SW 1271 (cell line): Measurements from ENCODE around the gene C2orf81.
"Not testable (repeated sequence)": the region's sequence is repeated elsewhere in the genome, so short reads cannot be mapped to it uniquely, and the experiment has no call there.

Experiments
- DNase-seq, 2 experiments: peaks; one replicate each; lab custom pipeline; 2025; lab: John Stamatoyannopoulos, UW

C2orf81 gene

DNA sequence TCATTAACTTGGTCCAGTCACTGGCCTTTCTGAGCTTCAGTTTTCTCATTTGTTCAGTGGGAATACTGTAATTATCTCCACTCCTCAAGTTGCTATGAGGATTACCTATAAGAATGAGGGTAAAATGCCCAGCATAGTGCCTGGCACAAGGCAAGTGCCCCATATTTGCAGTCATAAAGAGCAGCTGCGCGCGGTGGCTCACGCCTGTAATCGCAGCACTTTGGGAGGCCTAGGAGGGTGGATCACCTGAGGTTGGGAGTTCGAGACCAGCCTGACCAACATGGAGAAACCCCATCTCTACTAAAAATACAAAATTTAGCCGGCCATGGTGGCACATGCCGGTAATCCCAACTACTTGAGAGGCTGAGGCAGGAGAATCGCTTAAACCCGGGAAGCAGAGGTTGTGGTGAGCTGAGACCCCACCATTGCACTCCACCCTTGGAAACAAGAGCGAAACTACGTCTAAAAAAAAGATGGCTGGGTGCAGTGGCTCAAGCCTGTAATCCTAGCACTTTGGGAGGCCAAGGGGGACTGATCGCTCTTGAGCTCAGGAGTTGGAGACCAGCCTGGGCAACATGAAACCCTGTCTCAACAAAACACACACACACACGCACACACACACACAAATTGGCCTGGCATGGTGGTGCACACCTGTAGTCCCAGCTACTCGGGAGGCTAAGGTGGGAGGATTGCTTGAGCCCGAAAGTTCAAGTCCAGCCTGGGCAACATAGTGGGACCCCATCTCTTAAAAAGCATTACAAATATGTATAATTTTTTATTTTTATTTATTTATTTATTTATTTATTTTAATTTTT is 21.3 kb upstream of the C2orf81 start:
- DNase-seq, result not testable (repeated sequence)

- no peak for DNase-seq
These were observed 20.5 kb upstream of the C2orf81 start, which contains the start of gene RTKN for GRCh38 chr2:74441690-74442482. TSS of gene RTKN (minus strand) at chr2:74441937. CDS start at chr2:74441816, 121 bp downstream.

DNA sequence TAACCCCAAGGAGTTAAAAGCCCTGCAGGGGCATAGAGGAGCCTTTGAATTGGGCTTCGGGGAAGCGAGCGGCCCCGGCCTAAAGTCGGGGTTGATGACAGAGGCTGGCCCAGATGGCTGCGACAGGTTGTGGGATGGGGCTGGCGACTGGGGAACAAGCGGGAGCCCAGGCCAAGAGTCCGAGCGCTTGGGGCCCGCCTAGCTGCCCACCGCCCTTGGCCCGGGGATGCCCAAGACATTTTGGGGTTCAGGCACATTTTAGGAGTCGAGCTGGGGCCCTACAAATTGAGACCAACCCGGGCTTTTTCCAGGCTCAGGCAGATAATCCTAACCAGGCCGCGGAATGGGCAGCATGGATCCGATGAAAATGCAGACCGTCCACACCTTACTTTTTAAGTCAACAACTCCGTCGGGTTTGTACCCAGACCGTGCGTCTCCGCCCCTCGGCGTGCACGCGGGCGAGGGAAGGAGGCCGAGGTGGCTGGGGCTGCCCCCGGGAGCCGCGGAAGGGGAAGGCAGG is 19.8 kb upstream of the C2orf81 start:
- DNase-seq, result no peak

DNA sequence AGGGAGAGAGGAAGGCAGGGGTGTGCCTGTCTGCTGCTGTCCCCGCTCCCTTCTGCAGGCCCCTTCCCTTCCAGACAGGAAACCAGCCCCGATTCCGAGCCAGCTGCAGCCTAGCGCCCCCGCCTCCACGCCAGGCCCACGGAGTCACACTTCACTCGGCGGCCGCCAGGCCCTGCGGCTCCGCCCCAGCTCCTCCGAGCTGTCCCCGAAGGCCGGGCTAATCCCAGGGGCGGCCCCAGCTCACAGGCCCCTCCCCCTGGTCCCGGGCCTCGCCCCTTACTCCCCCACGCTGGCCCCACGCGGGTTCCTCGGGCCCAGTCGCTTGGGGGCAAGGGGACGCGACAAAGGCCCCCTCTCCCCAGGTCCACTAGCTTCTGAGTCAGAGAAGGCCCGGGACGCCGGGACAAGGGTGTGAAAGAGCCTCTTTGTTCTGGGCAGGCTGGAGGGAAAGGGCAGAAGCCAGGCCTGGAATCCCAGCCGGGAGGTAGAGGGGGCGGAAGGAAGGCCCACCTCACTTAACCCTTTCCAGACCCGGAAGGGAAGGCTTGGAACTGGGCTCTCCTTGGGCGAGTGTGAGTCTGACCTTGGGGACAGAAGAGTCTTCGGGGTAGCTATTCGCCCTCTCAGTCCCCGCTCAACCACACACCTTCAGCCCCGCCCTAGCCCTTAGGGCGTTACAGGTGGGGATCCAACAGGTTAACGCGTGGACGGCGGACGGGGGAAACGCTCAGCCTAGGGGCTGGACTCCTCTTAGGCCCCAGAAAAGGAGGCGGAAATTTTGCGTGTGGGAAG is 19.2 kb upstream of the C2orf81 start:
- peak; percentile 42 to 54 for DNase-seq

DNA sequence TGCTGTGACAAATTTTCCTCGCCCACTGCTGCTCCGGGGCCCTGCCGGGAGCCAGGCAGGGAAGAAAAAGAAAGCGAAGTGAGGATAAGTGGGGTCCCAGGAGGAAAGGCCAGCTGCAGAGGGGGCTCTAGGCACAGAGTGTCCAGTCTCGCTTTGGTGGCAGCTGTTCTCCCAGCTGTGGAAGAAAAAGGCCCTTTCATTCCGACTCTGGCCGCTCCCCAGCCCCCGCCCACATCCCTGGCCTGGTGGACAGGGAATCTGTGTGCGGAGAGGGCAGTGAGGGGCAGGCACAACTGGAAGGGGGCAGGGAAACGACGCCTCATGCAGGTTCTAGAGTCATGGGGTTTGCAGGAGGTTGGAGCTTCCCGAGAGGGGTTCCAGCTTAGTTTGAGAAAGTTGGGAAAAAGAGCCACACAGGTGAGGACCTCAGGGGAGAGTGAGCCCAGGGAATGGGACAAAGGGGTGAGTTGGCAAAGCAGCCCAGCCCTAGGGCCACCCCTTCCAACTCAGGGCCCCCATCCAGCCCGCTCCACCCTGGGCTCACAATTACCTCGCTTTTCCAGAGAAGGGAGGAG is 18.5 kb upstream of the C2orf81 start:
- no peak for DNase-seq

- DNase-seq, result no peak
These were observed 18.0 kb upstream of the C2orf81 start for GRCh38 chr2:74439373-74439772.

DNA sequence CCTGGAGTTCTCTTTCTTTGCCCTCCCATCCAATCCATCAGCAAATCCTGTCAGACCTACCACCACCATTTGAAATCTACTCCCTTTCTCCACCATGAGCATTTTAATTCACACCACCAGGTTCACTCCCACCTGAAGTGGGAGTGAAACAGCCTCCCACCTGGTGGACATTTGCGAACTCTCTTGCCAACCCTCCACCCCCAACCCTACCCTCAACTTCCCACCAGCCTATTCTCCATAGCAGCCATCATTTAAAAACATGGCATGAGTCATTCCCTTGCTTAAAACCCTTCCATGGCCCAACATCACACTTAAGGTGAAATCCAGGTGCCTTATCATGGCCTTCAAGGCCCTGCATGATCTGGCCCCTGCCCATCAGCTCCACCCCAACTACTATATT is 16.8 kb upstream of the C2orf81 start:
- no peak for DNase-seq

DNA sequence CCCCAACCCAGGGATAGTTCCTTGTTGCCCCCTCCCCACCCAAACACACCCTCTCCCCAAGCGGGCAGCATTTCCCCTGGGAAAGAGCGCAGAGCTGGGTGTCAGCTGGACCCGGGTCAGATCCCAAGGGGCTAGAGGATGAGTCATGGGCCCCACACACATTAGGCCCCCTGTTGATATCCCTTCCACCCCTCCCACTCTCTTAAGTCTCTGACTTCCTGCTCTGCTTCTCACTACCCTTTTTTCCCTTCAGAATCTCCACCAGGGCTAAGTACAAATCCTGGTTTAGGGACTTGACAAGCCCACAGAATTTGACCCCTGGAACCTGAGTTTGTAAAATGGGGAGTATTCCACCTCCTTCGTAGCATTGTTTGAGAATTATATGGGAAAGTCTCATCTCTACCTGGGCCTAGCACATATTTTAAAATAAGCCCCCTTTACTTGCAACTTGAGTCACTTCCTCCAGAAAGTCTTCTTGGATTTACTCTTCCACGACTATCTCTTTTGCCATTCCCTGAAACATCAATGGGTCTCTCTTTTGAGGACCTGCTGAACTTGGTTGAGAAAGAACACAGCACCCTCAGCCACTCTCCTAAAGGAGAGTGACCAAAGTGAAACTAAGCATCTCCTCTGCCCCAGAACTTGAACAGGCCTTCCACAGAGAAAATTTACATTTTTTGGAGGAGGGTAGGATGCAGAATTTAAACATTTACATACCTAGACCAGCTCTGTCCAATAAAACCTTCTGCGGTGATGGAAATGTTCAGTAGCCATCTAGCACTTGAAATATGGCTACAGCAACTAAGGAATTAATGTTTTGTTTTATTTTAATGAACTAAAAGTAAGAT is 15.7 kb upstream of the C2orf81 start:
- no peak for DNase-seq

- DNase-seq, result no peak
These were observed 14.8 kb upstream of the C2orf81 start for GRCh38 chr2:74436111-74436805.

DNA sequence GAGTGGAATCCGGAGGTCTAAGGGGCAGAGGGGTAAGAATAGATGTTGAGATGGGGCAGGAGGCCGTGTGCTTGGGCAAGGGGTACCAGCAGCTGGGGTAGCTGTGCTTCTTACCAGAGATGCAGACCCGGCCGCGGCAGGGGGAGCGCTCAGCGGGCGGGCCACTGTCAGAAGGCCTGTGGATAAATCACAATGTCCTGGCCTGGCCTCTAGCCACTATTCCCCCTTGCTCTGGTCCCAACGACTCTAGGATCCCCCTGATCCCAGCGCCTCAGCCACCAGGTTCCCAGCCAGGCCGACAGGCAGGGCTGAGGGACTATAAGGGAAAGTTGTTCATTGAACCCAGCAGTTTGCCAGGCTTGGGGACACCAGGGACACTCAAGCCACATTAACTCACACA is 9.1 kb upstream of the C2orf81 start:
- no peak for DNase-seq

GRCh38 chr2:74429487-74430451 is 8.3 kb upstream of the C2orf81 start:
- DNase-seq, result no peak

DNA sequence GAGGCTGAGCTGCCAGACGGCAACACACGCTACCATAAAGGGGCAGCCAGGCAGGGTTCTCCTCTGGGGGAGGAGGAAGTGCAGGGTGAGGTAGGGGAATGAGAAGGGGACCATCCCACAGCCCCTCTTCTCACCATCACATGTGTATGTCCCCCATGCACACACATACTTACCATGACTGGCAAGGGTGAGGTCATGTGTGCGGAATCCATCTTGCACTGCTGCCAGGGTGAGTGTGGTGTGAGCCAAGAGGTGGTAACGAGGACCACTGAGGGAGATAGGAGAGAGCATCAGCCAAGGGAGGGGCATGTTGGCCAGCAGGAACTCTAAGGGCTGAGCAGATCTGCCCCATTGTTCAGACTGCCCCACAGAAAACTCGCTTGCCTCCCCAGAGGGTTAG is 7.3 kb upstream of the C2orf81 start:
- DNase-seq, result no peak

DNA sequence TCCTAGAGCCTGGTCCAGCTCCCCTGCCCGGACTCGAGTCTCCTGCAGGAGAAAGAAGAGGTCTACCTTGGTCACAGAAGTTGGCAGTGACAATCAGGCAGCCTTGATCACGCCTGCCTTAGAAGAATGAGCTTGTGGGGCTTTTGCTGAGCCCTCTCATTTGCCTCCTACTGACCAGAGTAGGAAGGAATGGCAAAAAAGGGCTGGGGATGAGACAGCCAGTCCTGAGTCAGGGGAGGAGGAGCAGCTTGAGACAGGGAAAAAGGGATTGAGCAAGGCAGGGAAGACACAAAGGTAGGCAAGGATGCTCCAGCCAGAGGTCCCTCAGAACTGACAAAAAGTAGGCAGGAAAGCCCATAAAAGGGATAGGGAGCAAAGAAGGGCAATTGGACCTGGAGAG is 6.1 kb upstream of the C2orf81 start:
- no peak for DNase-seq

DNA sequence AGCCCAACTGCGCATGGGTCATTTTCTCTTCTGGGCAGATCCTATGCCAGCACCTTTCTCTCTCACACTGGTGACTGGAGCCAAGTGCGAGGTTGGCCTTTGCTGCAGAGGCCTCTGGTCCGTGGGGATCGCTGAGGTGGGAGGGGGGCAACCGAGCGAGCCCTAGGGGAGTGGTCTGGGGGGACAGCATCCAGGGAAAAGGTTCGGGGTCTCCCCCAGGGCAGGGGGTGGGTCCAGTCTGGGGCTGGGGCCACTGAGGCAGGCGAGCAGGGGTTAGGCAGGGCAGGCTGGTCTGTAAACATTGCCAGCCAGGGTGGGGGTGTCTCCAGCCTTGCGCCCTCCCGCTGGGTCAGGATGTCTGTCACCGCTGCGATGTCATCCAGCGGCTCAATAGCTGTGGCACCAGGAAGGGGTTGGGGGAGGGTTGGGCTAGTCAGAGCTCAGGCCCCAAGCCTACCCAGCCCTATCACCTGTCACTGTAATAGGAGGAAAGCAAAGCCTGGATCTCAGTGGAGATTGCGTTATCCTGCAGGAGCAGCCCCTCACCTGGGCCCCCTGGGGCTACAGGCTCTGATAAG is 4.9 kb upstream of the C2orf81 start:
- DNase-seq, result no peak

- no peak for DNase-seq
These were observed 4.1 kb upstream of the C2orf81 start for GRCh38 chr2:74425523-74425922.

DNA sequence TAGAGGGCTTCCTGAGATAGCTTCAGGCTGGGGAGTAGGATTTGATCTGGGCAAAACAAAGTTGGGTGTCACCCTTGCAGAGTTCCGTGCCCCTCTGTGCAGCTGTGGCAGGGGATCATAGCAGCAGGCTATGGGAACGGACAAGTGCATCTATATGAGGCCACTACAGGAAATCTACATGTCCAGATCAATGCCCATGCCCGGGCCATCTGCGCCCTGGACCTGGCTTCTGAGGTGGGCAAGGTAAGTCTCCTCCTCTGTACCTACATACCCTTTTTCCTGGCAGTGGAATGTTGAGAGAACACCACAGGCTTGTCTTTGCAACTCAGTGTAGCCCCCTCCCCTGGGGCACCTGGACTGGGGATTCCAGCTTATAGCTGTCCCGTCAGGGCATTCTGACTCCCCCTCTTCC is 3.6 kb upstream of the C2orf81 start:
- no peak for DNase-seq

DNA sequence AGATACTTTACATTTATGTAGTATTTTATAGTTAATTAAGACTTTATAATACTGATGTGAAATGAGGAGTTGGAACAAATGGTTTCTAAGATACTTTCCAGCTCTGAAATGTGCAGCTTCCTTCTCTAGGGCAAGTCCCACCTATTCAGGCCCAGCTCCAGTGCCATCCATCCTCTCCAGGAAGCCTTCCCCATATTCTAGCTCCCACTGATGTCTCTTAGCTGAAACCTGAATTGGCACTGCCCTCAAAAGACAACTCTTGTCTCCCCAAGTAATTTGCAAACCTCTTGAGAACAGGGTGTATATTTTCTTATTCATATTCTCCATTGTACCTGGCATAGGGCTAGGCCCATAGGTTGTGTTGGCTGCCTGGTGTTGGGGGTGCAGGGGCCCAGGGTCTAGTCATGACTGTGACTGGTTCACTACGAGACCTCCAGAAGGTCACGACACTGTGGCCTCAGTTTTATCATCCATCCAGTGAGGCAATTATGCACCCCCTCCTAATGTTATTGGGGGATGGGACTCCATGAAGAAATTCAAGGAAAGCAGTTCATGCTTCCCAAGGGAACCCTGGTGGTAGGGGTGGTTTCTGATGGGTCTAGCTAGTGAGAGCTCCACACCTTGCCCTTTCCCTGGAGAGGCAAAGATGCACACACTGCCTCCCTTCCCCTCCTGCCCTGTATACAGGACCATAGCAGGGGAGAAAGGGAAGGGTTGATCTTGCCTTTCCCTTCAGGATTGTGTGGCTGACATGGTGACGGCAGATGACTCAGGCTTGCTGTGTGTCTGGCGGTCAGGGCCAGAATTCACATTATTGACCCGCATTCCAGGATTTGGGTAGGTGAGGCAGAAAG is 2.9 kb upstream of the C2orf81 start:
- DNase-seq, result no peak
